HG02840 (cell line): Measurements from ENCODE around the gene OLFML2A.
"Not testable (repeated sequence)": the region's sequence is repeated elsewhere in the genome, so short reads cannot be mapped to it uniquely, and the experiment has no call there.

Experiments
- ATAC-seq: cut with Tn5 transposase; IDR thresholded peaks from one replicate; pipeline ENCODE4 v1.9.1; 2021; ENCODE audit warnings: mild to moderate bottlenecking, moderate library complexity, moderate number of reproducible peaks; ENCODE audit not compliant: unreplicated experiment, low FRiP score

The OLFML2A gene

DNA sequence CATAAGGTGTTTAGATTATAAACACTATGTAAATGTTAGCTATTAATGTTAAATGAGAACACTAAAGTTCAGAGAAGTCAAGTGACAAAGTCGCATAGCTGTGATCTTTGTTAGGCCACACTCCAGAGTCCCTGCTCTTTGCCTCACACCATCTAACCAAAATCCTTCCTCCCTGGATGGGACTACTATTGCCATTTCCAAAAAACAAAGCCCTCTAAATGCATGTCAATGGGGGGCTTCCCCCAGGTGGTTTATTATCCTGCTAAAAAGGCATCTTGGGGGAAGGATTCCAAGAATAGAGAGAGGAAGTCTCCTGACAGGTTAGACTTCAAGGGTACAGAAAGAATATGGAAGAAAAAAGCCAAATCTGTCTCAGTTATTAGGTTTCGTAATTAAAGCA, 16.2 kb upstream of the OLFML2A start:
- no peak for ATAC-seq

DNA sequence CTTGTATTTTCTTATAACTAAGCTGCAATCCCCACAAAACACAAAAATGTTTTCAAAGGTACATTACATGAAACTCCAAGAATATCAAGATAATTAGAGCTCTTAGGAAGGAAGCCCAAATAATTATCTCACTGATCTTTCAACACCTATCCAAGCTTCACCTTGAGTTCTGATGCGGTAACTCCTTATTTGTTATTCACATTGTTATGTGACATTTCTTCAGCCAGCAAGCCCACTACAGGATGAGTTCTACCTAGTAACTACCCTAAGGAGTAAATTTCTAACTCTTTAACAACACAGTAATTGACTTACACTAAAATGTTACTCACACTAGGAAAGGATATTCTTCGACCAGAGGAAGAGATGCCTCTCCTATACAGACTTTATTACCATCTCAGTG, 15.7 kb upstream of the OLFML2A start:
- no peak for ATAC-seq

DNA sequence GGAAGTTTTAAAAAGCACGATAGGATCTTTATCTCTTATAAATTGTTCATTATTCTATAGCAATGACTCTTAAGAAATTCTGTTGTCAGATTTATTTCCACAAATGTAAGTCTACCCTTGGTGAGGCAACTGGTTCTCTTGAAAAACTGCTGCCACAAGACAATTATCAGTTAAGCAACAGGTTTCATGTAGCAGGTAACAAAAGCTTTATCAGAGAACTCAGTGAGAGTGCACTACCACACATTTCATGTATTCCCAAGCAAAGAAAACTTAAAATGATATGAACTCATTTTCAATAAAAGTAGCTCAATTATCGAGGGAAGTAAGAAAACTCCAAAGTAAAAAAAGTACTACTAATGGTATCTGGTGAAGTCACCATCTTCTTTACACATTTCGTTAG, 15.2 kb upstream of the OLFML2A start:
- no peak for ATAC-seq

DNA sequence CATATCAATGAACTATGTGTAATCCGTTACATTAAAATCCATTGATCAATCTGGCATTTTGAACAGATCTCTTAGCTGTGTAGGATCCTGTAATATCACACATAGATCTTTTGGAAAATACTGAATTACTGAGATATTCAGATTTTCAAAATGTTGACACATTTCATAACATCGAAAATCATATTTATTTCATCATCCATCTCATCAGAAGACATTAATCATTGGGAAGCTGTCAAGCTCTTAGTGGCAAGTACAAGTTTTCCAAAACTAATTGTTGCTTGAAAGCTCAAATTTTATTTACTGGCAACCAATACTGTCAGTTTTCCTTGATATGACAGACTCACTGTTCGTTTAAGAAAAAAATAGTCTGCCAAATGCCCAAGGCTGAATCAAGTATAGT, 14.3 kb upstream of the OLFML2A start:
- no peak for ATAC-seq

DNA sequence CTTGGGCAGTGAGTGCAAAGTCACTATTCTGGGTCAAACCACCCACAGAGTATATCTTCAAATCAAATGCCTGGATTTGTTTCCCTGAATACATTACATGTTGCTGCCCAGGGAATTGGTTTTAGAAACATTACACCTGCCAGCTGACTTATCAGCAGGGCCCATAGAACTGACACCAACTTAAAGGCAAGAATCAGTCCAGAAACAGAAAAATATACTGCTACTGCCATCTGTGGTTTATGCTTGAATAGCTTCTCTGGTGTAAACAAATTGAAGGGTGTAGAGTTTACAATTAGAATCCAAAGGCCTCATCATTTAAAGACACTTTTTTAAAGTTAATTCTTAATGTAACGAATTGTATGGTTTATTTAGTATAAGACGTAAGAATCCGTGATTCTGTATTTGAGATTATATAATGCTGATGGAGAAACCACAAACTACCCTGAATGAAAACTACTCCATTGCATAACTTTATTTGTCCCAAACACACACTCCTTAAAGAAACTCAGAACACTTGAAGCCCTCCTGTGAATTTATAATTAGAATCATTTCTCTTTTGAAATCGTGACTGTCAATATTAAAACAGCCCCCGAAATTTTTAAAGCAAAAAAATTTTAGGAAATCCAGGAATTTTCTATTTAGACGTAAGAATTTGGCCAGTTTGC, 12.0 kb upstream of the OLFML2A start:
- ATAC-seq: no peak

DNA sequence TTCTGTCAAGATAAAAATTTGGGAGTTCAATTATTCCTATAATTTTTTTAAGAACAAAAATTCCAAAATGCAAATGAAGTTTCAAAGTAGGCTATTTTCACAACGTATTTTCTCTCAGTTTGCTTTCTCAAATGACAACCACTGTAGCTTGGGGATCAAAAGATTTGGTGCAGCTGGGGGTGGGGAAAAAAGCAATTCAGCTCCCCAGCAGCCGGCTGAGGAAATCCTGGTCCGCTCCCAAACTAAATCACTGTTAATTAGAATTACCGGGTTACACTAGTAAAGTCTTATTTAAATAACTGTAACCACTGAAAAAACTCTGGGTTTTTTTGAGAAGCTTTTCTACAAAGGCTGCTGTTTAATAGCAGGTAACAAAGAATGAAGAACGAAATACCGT, 11.5 kb upstream of the OLFML2A start:
- no peak for ATAC-seq

GRCh38 chr9:124766326-124766725, 10.6 kb upstream of the OLFML2A start:
- ATAC-seq: no peak

DNA sequence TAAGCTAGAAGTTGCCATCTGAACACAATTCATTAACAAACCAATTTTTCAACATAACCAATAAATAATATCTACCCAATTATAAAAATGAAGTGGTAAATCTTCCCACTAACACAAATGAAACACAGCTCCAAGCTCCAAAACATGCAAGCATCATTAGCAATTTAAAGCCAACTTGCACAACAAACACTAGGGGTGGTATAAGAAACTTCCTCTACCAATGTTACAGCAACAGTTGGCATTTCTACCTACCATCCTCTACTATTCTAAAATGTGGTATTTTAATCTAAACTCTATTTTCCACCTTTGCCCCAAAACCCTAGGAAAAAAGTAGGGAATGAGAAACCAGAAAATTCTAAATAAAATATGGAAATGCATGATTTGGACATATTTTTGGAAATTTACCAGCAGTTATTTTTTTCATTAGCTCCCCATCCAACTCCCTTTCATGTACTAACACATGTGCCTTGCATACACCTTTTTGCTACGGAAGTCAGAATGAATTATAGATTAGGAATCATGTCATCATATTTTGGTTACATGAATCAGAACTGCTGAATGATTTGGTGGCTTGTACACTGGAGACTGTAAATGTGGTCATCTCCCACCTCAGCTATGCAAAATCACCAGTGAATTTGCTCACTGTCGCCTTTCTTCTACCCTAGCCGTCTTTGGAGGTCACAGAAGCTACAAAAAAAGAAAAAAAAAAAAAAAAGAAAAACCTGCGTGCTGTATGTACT, 9.9 kb upstream of the OLFML2A start:
- no peak for ATAC-seq

DNA sequence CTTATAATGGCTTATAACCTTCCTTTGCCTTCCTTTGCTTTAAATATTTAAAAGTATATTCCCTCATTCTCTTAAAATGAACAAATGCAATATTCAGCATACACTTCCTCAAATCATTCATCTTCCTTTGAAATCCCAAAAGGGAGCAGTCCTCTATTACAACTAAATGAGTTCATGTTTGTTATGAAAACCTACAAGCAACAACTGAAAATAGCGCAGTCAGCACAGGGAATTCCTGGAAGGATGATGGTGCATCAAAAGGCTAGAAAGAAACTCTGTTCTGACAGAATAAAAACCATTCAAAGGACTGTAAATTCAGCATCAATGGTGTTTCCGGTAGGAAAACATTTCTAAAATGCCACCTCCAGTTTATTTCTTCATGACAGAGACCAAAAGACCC, 9.1 kb upstream of the OLFML2A start:
- no peak for ATAC-seq

GRCh38 chr9:124768334-124768733, 8.6 kb upstream of the OLFML2A start:
- no peak for ATAC-seq

DNA sequence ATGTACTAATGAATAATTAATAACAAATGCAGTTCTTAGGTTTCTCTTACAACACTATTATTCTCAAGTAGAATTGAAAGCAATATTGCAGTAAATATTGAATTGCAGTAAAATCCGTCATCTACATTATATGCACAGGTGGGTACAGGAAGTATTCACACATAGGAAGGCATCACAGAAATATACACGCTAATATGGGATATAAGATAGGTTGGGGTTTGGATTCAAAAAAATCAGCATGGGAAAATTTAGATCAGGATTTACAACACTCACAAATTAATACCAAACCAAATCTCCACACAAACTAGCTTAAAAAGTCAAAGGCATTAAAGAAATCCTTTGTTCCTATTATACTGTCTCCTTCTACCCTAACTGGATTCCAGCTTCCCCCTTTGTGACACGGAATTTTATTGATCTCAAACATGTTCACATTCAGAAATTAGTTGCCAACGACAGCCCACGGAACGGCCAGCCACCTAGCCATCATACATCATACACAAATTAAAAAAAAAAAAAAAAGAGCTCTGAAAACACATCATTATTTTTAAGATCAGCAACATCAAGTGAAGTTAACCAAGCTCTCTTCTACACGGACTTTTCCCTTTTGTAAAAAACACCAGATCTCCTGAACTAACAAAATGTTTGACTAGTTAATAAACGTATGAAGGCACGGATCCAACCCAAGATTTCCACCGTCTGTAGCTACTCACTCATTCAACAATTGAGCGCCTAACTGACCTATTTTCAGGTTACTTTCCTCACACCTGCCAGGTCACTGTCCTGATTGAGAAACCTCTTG, 8.0 kb upstream of the OLFML2A start:
- no peak for ATAC-seq

GRCh38 chr9:124769549-124770358, 7.2 kb upstream of the OLFML2A start:
- no peak for ATAC-seq

- no peak for ATAC-seq
Observed at GRCh38 chr9:124770359-124771020, 6.4 kb upstream of the OLFML2A start.

- ATAC-seq: peak; percentile 85
Observed at GRCh38 chr9:124771021-124771866, 5.7 kb upstream of the OLFML2A start, which contains the start of gene NR6A1. TSS of gene NR6A1 (minus strand) at chr9:124771311.

DNA sequence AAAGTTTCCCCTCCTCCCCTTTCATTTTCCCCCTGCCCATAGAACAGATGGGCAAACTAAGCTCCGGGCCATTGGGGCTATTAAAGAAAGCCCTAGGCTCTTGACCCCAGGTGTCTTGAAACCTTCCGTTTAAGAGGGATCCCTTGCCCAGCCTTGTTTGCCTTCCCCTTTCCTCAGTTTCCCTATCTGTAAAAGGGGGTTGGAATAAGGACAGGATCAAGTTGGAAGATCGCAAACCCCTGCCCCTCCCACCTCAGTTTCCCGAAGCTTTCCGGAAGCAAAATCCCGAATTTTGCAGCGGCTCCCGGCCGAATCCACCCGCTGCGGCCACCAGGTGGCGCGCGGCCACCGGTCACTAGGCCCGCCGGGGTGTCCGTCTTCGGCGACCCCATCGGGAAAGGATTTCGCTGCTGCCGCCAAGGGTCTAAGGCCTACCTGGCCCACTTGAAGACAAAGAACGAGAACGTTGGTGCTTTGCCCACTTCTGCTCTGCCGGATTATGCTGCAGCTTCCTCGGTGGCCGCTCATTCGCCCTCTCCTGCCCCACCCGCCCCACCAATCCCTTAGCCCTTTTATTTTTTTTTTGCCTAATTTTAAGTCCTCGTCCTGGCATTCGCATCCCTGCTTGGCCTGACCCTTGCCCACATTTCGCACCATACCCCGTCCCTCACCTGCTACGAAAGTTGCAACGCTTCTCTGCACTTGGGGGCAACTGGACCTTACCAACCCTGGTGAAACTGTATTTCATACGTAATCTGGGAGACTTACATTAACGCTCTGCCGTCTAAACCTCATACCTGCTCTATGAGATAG, 4.9 kb upstream of the OLFML2A start:
- no peak for ATAC-seq

DNA sequence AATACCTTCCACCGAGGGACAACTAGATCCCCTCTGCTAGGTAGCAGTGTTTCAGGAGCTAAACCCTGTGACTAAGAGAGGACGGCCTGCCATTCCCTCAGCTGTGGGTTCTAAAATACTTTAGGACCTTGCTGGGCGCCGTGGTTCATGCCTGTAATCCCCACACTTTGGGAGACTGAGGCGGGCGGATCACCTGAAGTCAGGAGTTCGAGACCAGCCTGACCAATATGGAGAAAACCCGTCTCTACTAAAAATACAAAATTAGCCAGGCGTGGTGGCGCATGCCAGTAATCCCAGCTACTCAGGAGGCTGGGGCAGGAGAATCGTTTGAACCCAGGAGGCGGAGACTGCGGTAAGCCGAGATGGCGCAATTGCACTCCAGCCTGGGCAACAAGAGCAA, 4.1 kb upstream of the OLFML2A start:
- ATAC-seq: not testable (repeated sequence)

DNA sequence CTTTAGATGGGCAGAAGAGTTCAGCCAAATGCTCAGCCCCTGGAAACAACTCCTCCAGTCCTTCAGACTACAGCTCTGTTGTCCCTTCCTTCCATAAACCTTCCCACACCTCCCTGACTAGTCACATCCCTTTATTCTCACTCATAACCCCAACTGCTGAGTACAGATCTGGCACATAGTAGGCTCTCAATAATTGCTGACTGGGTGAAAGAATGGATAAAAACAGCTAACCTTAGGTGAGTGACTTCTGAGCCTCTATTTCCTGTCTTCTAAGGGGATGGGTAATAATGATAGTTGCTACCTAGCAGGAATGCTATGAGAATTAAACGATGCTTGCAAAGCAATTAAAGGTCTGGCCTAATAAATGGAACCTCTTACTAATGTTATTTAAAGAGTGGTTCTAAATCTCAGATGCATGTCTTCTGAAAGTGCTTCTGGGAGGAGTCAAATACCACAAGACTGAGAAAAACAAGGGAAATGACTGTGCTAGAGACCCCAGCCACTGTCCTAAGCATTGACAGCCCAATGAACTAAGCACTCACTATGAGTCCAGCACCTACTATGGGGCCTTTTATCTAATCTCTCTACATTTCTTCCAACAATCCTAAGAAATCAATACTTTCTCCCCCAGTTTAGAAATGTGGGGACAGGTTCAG, 3.3 kb upstream of the OLFML2A start:
- ATAC-seq: no peak
